Measurements from ENCODE around the gene ELAVL3. TPM values are rescaled to one million over a fixed set of nuclear protein-coding genes. Genes with fewer than 3 reads are reported as not detected.

Gene ELAVL3
- polyA plus RNA-seq, 1 of the 3 experiments (the other 2 are of a cell fraction), result 0.48 TPM

GRCh38 chr19:11422163-11423065 is 58.4 kb downstream of the ELAVL3 start:
- no peak overlapping the region for H3K4me2 ChIP-seq
- H3K4me1 ChIP-seq (ENCODE audit: control insufficient read depth in 1 of 2, insufficient read depth in 2 of 2, low read depth in 1 of 2, low read length in 1 of 2), result no peaks in the 10 kb centered on the region; a peak in 1 of 4 replicates
- ChIA-PET POLR2A (interaction anchor here (1.0 kb wide), 1 partner anchor 58 kb away, joined by 3 read pairs; the partner anchor contains the start of gene ELAVL3), CTCF (interaction anchor here (0.6 to 1.5 kb wide), 4 partner anchors 11 to 41 kb away, joined by 3 to 4 read pairs (median 4); partner anchors contain the start of gene ODAD3)
- no peak overlapping the region for H3K27ac ChIP-seq (ENCODE audit: low read depth in 2 of 2, low read length in 1 of 2)
- H3K9ac ChIP-seq, result no peak overlapping the region
- TF ChIP-seq, protein P1, sequence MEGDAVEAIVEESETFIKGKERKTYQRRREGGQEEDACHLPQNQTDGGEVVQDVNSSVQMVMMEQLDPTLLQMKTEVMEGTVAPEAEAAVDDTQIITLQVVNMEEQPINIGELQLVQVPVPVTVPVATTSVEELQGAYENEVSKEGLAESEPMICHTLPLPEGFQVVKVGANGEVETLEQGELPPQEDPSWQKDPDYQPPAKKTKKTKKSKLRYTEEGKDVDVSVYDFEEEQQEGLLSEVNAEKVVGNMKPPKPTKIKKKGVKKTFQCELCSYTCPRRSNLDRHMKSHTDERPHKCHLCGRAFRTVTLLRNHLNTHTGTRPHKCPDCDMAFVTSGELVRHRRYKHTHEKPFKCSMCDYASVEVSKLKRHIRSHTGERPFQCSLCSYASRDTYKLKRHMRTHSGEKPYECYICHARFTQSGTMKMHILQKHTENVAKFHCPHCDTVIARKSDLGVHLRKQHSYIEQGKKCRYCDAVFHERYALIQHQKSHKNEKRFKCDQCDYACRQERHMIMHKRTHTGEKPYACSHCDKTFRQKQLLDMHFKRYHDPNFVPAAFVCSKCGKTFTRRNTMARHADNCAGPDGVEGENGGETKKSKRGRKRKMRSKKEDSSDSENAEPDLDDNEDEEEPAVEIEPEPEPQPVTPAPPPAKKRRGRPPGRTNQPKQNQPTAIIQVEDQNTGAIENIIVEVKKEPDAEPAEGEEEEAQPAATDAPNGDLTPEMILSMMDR (IDR thresholded peaks at IDR 0.05), result no peak
- TF ChIP-seq EZH2phosphoT487 (IDR thresholded peaks at IDR 0.05; ENCODE audit: borderline replicate concordance, low read depth), result no peak
- TF ChIP-seq FOSL2 (IDR thresholded peaks at IDR 0.05; ENCODE audit: borderline replicate concordance, low read depth), result no peak
- no peak for TF ChIP-seq MAX (IDR thresholded peaks at IDR 0.05; ENCODE audit: low read depth)
- TF ChIP-seq FOXM1 (IDR thresholded peaks at IDR 0.05; ENCODE audit: low read depth), result no peak
- TF ChIP-seq, protein P2, sequence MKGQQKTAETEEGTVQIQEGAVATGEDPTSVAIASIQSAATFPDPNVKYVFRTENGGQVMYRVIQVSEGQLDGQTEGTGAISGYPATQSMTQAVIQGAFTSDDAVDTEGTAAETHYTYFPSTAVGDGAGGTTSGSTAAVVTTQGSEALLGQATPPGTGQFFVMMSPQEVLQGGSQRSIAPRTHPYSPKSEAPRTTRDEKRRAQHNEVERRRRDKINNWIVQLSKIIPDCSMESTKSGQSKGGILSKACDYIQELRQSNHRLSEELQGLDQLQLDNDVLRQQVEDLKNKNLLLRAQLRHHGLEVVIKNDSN (IDR thresholded peaks at IDR 0.05; ENCODE audit: borderline replicate concordance, low read depth), result no peak
- TF ChIP-seq, protein P3, sequence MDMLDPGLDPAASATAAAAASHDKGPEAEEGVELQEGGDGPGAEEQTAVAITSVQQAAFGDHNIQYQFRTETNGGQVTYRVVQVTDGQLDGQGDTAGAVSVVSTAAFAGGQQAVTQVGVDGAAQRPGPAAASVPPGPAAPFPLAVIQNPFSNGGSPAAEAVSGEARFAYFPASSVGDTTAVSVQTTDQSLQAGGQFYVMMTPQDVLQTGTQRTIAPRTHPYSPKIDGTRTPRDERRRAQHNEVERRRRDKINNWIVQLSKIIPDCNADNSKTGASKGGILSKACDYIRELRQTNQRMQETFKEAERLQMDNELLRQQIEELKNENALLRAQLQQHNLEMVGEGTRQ (IDR thresholded peaks at IDR 0.05; ENCODE audit: borderline replicate concordance, low read depth, low read length), result no peak
- no peak for TF ChIP-seq NFIC (IDR thresholded peaks at IDR 0.05; ENCODE audit: borderline replicate concordance)
- H3K36me3 ChIP-seq (replicated peaks in 1 of 2; ENCODE audit: control insufficient read depth in 1 of 2, insufficient read depth in 2 of 2, low read length in 1 of 2), result no peaks in the 10 kb centered on the region
- WGBS (ENCODE audit: low lambda C conversion rate), result 90% methylated on average over 30 of the region's 56 CpGs
- H3K27me3 ChIP-seq (ENCODE audit: insufficient read depth), result no peaks in the 10 kb centered on the region
- no peaks in the 10 kb centered on the region for H4K20me1 ChIP-seq (ENCODE audit: insufficient read depth)
- peaks cover 6% of the 10 kb centered on the region for H3F3A ChIP-seq (replicated peaks; ENCODE audit: insufficient read depth)
- H3K4me3 ChIP-seq (ENCODE audit: low read depth in 2 of 2, low read length in 1 of 2), result no peak overlapping the region
- no peak overlapping the region for H2AFZ ChIP-seq (ENCODE audit: low read depth)
- H3K79me2 ChIP-seq (ENCODE audit: insufficient read depth), result no peaks in the 10 kb centered on the region
- H3K9me3 ChIP-seq, result no peaks in the 10 kb centered on the region
- DNase-seq, result peak; percentile 39
- H3K9me2 ChIP-seq, result no peaks in the 10 kb centered on the region

DNA sequence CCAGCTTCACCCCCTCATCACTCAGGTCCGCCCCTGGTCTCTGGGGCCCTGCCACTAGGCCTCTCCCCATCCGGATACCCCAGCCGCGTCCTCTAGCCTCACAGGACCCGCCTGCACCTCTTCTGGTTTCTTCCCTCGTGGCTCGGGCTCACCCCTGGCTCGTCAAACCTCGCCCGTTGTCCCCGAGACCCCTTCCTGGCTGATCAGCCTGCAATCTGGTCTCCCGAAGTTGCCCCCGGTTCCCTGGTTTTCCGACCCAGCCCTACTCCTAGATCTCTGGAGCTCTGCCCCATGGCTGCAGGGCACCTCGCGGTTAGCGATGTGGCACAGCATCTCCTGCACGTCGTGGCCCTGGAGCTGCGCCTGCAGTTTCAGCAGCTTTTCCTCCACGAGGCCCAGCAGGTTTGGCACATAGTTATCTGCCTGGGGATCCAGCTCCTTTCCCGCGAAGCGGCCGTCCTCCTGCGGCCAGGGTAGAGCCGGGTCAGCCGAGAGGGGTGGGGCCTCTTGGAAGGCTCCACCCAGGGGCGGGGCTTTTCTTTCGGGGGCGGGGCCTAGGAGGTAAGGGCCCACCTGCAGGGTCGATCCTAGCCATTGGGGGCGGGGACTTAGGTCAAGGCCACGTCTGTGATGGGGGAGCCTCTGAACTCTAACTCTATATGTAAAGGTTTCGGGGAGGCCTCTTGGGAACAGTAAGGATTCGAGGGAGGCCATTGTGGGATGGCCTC is 59.3 kb downstream of the ELAVL3 start:
- CTCF ChIA-PET, result interaction anchor here (5.1 to 9.9 kb wide), 2 partner anchors 13 to 39 kb away, joined by 33 to 85 read pairs; partner anchors contain the start of genes EPOR, ODAD3 and PRKCSH
- POLR2A ChIA-PET, result interaction anchor here (0.8 kb wide), 1 partner anchor 13 kb away, joined by 3 read pairs; the partner anchor contains the start of gene ODAD3
- H3K4me1 ChIP-seq (ENCODE audit: control insufficient read depth in 1 of 2, insufficient read depth in 2 of 2, low read depth in 1 of 2, low read length in 1 of 2), result no peaks in the 10 kb centered on the region; a peak in 1 of 4 replicates
- no peaks in the 10 kb centered on the region for H4K20me1 ChIP-seq (ENCODE audit: insufficient read depth)
- no peak overlapping the region for H3K4me3 ChIP-seq (ENCODE audit: low read depth in 2 of 2, low read length in 1 of 2)
- 87% methylated on average over 34 of the region's 36 CpGs for WGBS (ENCODE audit: low lambda C conversion rate)
- H3K9me2 ChIP-seq, result no peaks in the 10 kb centered on the region
- H3K36me3 ChIP-seq (replicated peaks in 1 of 2; ENCODE audit: control insufficient read depth in 1 of 2, insufficient read depth in 2 of 2, low read length in 1 of 2), result no peaks in the 10 kb centered on the region
- no peak overlapping the region for H3K27ac ChIP-seq (ENCODE audit: low read depth in 2 of 2, low read length in 1 of 2)
- no peaks in the 10 kb centered on the region for H3K9me3 ChIP-seq
- TF ChIP-seq GATA2 (CRISPR knock-in tag; IDR thresholded peaks at IDR 0.05), result no peak
- no peak for TF ChIP-seq RXRA (IDR thresholded peaks at IDR 0.05; ENCODE audit: borderline replicate concordance, low read depth)
- no peak for TF ChIP-seq ELF1 (IDR thresholded peaks at IDR 0.05)
- no peak for TF ChIP-seq GABPA (IDR thresholded peaks at IDR 0.05; ENCODE audit: low read depth)
- TF ChIP-seq ZBTB33 (IDR thresholded peaks at IDR 0.05; ENCODE audit: borderline replicate concordance, low read depth), result no peak
- no peak for TF ChIP-seq RAD21 (IDR thresholded peaks at IDR 0.05; ENCODE audit: low read length)
- TF ChIP-seq SMC3 (IDR thresholded peaks at IDR 0.05; ENCODE audit: low read depth, low read length), result no peak
- H3K4me2 ChIP-seq, result no peak overlapping the region
- no peak overlapping the region for H3K9ac ChIP-seq
- H2AFZ ChIP-seq (ENCODE audit: low read depth), result no peak overlapping the region
- peak; percentile 77 for DNase-seq
- no peaks in the 10 kb centered on the region for H3K79me2 ChIP-seq (ENCODE audit: insufficient read depth)
- no peaks in the 10 kb centered on the region for H3K27me3 ChIP-seq (ENCODE audit: insufficient read depth)
- peaks cover 6% of the 10 kb centered on the region for H3F3A ChIP-seq (replicated peaks; ENCODE audit: insufficient read depth)

All from SK-N-SH (cell line).